ENCODE results near the gene PLEKHM1.

PLEKHM1 gene

DNA sequence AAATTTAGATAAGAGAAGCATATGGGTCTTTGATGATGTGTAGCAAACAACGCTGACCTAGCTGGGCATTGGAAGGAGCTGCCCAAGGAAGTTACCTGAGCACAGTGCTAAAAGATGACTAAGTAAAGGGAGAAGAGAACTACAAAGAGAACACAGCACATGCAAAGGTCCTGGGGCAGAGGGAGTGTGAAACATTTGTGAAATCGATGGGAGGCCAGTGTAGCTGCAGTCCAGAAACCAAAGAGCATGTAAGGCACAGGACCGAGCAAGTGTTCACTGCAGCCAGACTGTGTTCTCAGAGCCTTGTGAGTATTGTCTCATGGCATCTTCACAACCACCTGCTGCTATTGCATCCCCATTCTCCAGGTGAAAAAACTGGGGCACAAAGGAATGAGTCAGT lies 102.8 kb downstream of the PLEKHM1 start:
- Mint-ChIP-seq H3K9me3 (no peaks in the 10 kb centered on the region), H3K27ac (no peak overlapping the region), H3K4me1 (peaks cover 7% of the 10 kb centered on the region), H3K27me3 (ENCODE audit: low read depth, poor library complexity) (peaks cover 38% of the 10 kb centered on the region), H3K4me3 (no peak overlapping the region), H3K36me3 (ENCODE audit: low read depth) (no peaks in the 10 kb centered on the region)
- TF ChIP-seq, protein P1, sequence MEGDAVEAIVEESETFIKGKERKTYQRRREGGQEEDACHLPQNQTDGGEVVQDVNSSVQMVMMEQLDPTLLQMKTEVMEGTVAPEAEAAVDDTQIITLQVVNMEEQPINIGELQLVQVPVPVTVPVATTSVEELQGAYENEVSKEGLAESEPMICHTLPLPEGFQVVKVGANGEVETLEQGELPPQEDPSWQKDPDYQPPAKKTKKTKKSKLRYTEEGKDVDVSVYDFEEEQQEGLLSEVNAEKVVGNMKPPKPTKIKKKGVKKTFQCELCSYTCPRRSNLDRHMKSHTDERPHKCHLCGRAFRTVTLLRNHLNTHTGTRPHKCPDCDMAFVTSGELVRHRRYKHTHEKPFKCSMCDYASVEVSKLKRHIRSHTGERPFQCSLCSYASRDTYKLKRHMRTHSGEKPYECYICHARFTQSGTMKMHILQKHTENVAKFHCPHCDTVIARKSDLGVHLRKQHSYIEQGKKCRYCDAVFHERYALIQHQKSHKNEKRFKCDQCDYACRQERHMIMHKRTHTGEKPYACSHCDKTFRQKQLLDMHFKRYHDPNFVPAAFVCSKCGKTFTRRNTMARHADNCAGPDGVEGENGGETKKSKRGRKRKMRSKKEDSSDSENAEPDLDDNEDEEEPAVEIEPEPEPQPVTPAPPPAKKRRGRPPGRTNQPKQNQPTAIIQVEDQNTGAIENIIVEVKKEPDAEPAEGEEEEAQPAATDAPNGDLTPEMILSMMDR (IDR thresholded peaks at IDR 0.05) = no peak
- no peak for DNase-seq

DNA sequence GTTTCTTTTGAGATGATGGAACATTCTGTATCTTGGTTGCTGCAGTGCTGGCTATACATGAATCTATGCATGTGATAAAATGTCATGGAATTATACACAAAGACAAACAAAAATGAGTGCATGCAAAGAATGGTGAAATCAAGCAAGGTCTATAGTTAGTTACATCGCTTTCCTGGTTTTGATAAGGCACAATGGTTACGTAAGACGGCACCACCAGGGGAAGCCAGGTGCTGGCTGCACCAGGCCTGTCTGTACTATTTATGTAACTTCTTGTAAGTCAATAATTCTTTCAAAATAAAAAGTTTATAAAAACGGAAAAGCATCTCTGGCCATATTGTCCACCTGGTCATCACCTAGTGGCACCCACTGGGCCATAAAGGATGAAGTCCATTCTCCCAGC lies 104.3 kb downstream of the PLEKHM1 start:
- no peak for DNase-seq
- peaks cover 38% of the 10 kb centered on the region for H3K27me3 Mint-ChIP-seq (ENCODE audit: low read depth, poor library complexity)
- peaks cover 7% of the 10 kb centered on the region for H3K4me1 Mint-ChIP-seq
- no peak overlapping the region for H3K4me3 Mint-ChIP-seq
- TF ChIP-seq, protein P1 (IDR thresholded peaks at IDR 0.05) = no peak
- no peaks in the 10 kb centered on the region for H3K9me3 Mint-ChIP-seq
- no peak overlapping the region for H3K27ac Mint-ChIP-seq
- H3K36me3 Mint-ChIP-seq (ENCODE audit: low read depth) = no peaks in the 10 kb centered on the region

All from nephron progenitor cell (in vitro differentiated cells).